H1 (cell line): Measurements from ENCODE around the gene ASTN1. TPM values are rescaled to one million over a fixed set of nuclear protein-coding genes. Genes with fewer than 3 reads are reported as not detected.

Experiments used
- CTCF ChIA-PET: fragments of 300-600 bp; sonication (Branson Sonifier 250); formaldehyde crosslinking; loops from one replicate; lab custom pipeline; 2021; ENCODE audit not compliant: partially characterized antibody; lab: Charles Lee
- POLR2A ChIA-PET: fragments of 300-600 bp; sonication (Branson Sonifier 250); formaldehyde crosslinking; loops from one replicate; lab custom pipeline; 2021; ENCODE audit warnings: inconsistent platforms; ENCODE audit not compliant: partially characterized antibody; lab: Charles Lee
- DNase-seq, 2 experiments: peaks; one replicate each; pipeline versions ENCODE4 v3.0.0 to v3.0.0-alpha.2; 2010 to 2022; ENCODE audit warnings: low spot score in 2 of 2, low read depth in 1 of 2, mixed read lengths in 1 of 2
- FAIRE-seq: peaks from 2 replicates; lab custom pipeline; 2011; peaks lifted over from hg19 to GRCh38; lab: Jason Lieb, UNC
- H2AFZ ChIP-seq: 2 replicates; pipeline ENCODE4 v1.8.1; 2012; ENCODE audit warnings: low read length, inconsistent platforms
- H2AK5ac ChIP-seq: 2 replicates; pipeline ENCODE4 v1.6.1; 2013; ENCODE audit warnings: low read depth, low read length
- H2BK120ac ChIP-seq: replicated peaks from 2 replicates; pipeline ENCODE3; 2013; ENCODE audit warnings: low read depth, low read length, inconsistent platforms
- H2BK12ac ChIP-seq: 2 replicates; pipeline ENCODE4 v1.6.1; 2013; ENCODE audit warnings: low read depth, low read length
- H2BK15ac ChIP-seq: 2 replicates; pipeline ENCODE4 v1.6.1; 2013; ENCODE audit warnings: low read length
- H2BK20ac ChIP-seq: 2 replicates; pipeline ENCODE4 v1.6.1; 2013; ENCODE audit warnings: low read length
- H2BK5ac ChIP-seq: 2 replicates; pipeline ENCODE4 v1.6.1; 2013; ENCODE audit warnings: low read depth, low read length
- H3K14ac ChIP-seq: 2 replicates; pipeline ENCODE4 v1.6.1; 2013; ENCODE audit warnings: inconsistent platforms; ENCODE audit not compliant: insufficient read length
- H3K18ac ChIP-seq: 2 replicates; pipeline ENCODE4 v1.6.1; 2013; ENCODE audit warnings: low read length; ENCODE audit errors: extremely low read depth
- H3K23ac ChIP-seq: 2 replicates; pipeline ENCODE4 v1.6.1; 2013; ENCODE audit warnings: inconsistent platforms; ENCODE audit not compliant: insufficient read length
- H3K23me2 ChIP-seq: 2 replicates; pipeline ENCODE4 v1.6.1; 2013; ENCODE audit warnings: low read depth, low read length
- H3K27ac ChIP-seq: 2 replicates; pipeline ENCODE4 v1.6.1; 2011; ENCODE audit warnings: low read depth, low read length, inconsistent platforms
- H3K27me3 ChIP-seq, 4 experiments: replicated peaks in 1 of 4; 1 replicate in 1 of 4; 2 replicates in 3 of 4; pipeline versions ENCODE4 v1.6.1 to v1.8.1; 2011 to 2013; ENCODE audit warnings: low read length in 3 of 4, mild to moderate bottlenecking in 3 of 4, inconsistent platforms in 2 of 4, mixed read lengths in 2 of 4, moderate library complexity in 1 of 4; ENCODE audit not compliant: control insufficient read depth in 3 of 4, insufficient read depth in 3 of 4; ENCODE audit errors: extremely low read depth in 1 of 4
- H3K36me3 ChIP-seq, 4 experiments: 2 replicates each; pipeline versions ENCODE4 v1.6.1 to v1.8.1; 2011 to 2013; ENCODE audit warnings: mild to moderate bottlenecking in 4 of 4, low read length in 3 of 4, moderate library complexity in 2 of 4, control low read depth in 1 of 4, inconsistent platforms in 1 of 4; ENCODE audit not compliant: insufficient read depth in 4 of 4, control insufficient read depth in 2 of 4
- H3K4ac ChIP-seq: replicated peaks from 2 replicates; pipeline ENCODE3; 2013; ENCODE audit warnings: low read length, low read depth, mixed read lengths, inconsistent platforms; ENCODE audit not compliant: insufficient read length
- H3K4me1 ChIP-seq, 4 experiments: replicated peaks in 1 of 4; 1 replicate in 1 of 4; 2 replicates in 3 of 4; pipeline versions ENCODE4 v1.6.1 to v1.8.1; 2011 to 2013; ENCODE audit warnings: low read length in 3 of 4, inconsistent platforms in 2 of 4, mixed read lengths in 1 of 4; ENCODE audit not compliant: insufficient read depth in 4 of 4, control insufficient read depth in 3 of 4
- H3K4me2 ChIP-seq, 2 experiments: 2 replicates each; pipeline versions ENCODE4 v1.6.1 to v1.8.1; 2011 to 2013; ENCODE audit warnings: low read depth in 2 of 2, low read length in 2 of 2, control low read depth in 1 of 2, inconsistent platforms in 1 of 2, mild to moderate bottlenecking in 1 of 2; ENCODE audit not compliant: insufficient read depth in 1 of 2
- H3K4me3 ChIP-seq, 4 experiments: fragments of 200-600, 300-600 bp in 1 of 4; sonication (generic), shearing (Covaris generic), sonication (Bioruptor Twin) in 1 of 4; 2 replicates each; pipeline versions ENCODE4 v1.5.1 to v1.8.1; 2011 to 2016; ENCODE audit warnings: low read length in 4 of 4, low read depth in 3 of 4, control low read depth in 2 of 4, inconsistent platforms in 2 of 4, mild to moderate bottlenecking in 2 of 4, mixed read lengths in 1 of 4, moderate library complexity in 1 of 4; ENCODE audit not compliant: insufficient read depth in 2 of 4; ENCODE audit errors: extremely low read depth in 1 of 4
- H3K56ac ChIP-seq: replicated peaks from 2 replicates; pipeline ENCODE3; 2013; ENCODE audit warnings: low read depth, mild to moderate bottlenecking, mixed read lengths, low read length, inconsistent platforms; ENCODE audit not compliant: insufficient read length
- H3K79me1 ChIP-seq: 2 replicates; pipeline ENCODE4 v1.6.1; 2013; ENCODE audit warnings: low read depth, low read length, control low read depth
- H3K79me2 ChIP-seq, 2 experiments: 2 replicates each; pipeline versions ENCODE4 v1.6.1 to v1.8.1; 2012 to 2013; ENCODE audit warnings: low read length in 2 of 2, mild to moderate bottlenecking in 2 of 2, inconsistent platforms in 1 of 2; ENCODE audit not compliant: insufficient read depth in 2 of 2, control insufficient read depth in 1 of 2
- H3K9ac ChIP-seq, 4 experiments: replicated peaks in 1 of 4; 1 replicate in 1 of 4; 2 replicates in 3 of 4; pipeline versions ENCODE4 v1.6.1 to v1.8.1; 2011 to 2013; ENCODE audit warnings: low read depth in 3 of 4, low read length in 3 of 4, control low read depth in 2 of 4, mild to moderate bottlenecking in 2 of 4, moderate library complexity in 2 of 4, inconsistent platforms in 1 of 4; ENCODE audit errors: extremely low read depth in 1 of 4
- H3K9me3 ChIP-seq, 2 experiments: 2 replicates each; pipeline versions ENCODE4 v1.6.1 to v1.8.1; 2012 to 2013; ENCODE audit warnings: mild to moderate bottlenecking in 2 of 2, moderate library complexity in 2 of 2, control low read depth in 1 of 2, inconsistent platforms in 1 of 2, low read depth in 1 of 2, low read length in 1 of 2, mixed read lengths in 1 of 2; ENCODE audit not compliant: insufficient read depth in 2 of 2
- H4K20me1 ChIP-seq, 2 experiments: replicated peaks in 1 of 2; 2 replicates each; pipeline versions ENCODE3 to v1.8.1; 2011 to 2013; ENCODE audit warnings: inconsistent platforms in 2 of 2, low read length in 2 of 2, mild to moderate bottlenecking in 1 of 2; ENCODE audit not compliant: insufficient read depth in 2 of 2, control insufficient read depth in 1 of 2
- H4K5ac ChIP-seq: 2 replicates; pipeline ENCODE4 v1.6.1; 2013; ENCODE audit warnings: low read length, low read depth, mixed read lengths, inconsistent platforms; ENCODE audit not compliant: insufficient read length
- H4K8ac ChIP-seq: 2 replicates; pipeline ENCODE4 v1.8.0; 2013; ENCODE audit warnings: mild to moderate bottlenecking, moderate library complexity, low read length, inconsistent platforms; ENCODE audit not compliant: insufficient read depth; ENCODE audit errors: extremely low read depth
- H4K91ac ChIP-seq: replicated peaks from 2 replicates; pipeline ENCODE3; 2013; ENCODE audit warnings: low read length, mixed read lengths, inconsistent platforms; ENCODE audit not compliant: insufficient read length
- BCL11A ChIP-seq, 2 experiments: IDR thresholded peaks; one replicate each; pipeline ENCODE4 v1.6.1; 2011; ENCODE audit warnings: low read depth in 2 of 2, low read length in 2 of 2, mild to moderate bottlenecking in 2 of 2
- CTBP2 ChIP-seq: IDR thresholded peaks from 2 replicates; pipeline ENCODE4 v1.7.0; 2011; ENCODE audit warnings: borderline replicate concordance, mild to moderate bottlenecking, moderate library complexity, mixed read lengths, low read length; ENCODE audit not compliant: insufficient read depth, insufficient read length
- EP300 ChIP-seq, 2 experiments: IDR thresholded peaks; 1 replicate in 1 of 2; 2 replicates in 1 of 2; pipeline ENCODE4 v1.6.1; 2011 to 2012; ENCODE audit warnings: low read depth in 2 of 2, low read length in 2 of 2, mild to moderate bottlenecking in 2 of 2, borderline replicate concordance in 1 of 2, inconsistent platforms in 1 of 2, moderate library complexity in 1 of 2
- JUND ChIP-seq: IDR thresholded peaks from 2 replicates; pipeline ENCODE4 v1.6.1; 2011; ENCODE audit warnings: mild to moderate bottlenecking, improper control_type of control experiment, low read length
- KDM1A ChIP-seq: fragments of 200-600, 300-600 bp; sonication (generic); IDR thresholded peaks from 2 replicates; pipeline ENCODE4 v1.7.1; 2016; ENCODE audit warnings: mild to moderate bottlenecking, low read length, borderline replicate concordance
- SIN3A ChIP-seq, 2 experiments: IDR thresholded peaks in 1 of 2; conservative IDR thresholded peaks in 1 of 2; 2 replicates each; pipeline ENCODE4 v1.6.1; 2011 to 2012; ENCODE audit warnings: low read length in 2 of 2, improper control_type of control experiment in 1 of 2, low read depth in 1 of 2, mild to moderate bottlenecking in 1 of 2
- SRF ChIP-seq: IDR thresholded peaks from 2 replicates; pipeline ENCODE4 v1.6.1; 2011; ENCODE audit warnings: mild to moderate bottlenecking, low read depth, low read length, moderate library complexity
- TBP ChIP-seq: IDR thresholded peaks from 2 replicates; pipeline ENCODE4 v1.6.1; 2011; ENCODE audit warnings: low read depth, low read length, improper control_type of control experiment
- YY1 ChIP-seq: IDR thresholded peaks from 2 replicates; pipeline ENCODE4 v1.6.1; 2011; ENCODE audit warnings: low read depth, mild to moderate bottlenecking, low read length
- WGBS, 2 experiments: shearing (Covaris generic) in 1 of 2; methylation state at CpG; one replicate each; pipeline versions ENCODE4 v1.1.6 to v1.1.7; 2013 to 2015; ENCODE audit warnings: low lambda C conversion rate in 2 of 2, mixed read lengths in 2 of 2, inconsistent platforms in 1 of 2, low coverage in 1 of 2, missing lambda C conversion rate in 1 of 2; ENCODE audit not compliant: insufficient replicate concordance in 2 of 2, insufficient coverage in 1 of 2, insufficient read length in 1 of 2; ENCODE audit errors: extremely low coverage in 1 of 2, missing lambda C conversion rate in 1 of 2; 5-methylcytosine and 5-hydroxymethylcytosine counted together
- polyA plus RNA-seq, 7 experiments: library from polyadenylated mRNA; depleted of rRNA in 3 of 7; stranded (reverse) in 5 of 7; unstranded in 2 of 7; fragments of >200 nt in 5 of 7; fragments of 200-250 nt in 2 of 7; gene quantifications; 1 replicate in 5 of 7; 2 replicates in 1 of 7; 4 replicates in 1 of 7; pipeline versions ENCODE4 v1.2.1 to v1.2.3, GENCODE V29; 2011 to 2013; ENCODE audit warnings: missing spikeins in 2 of 7, mixed read lengths in 2 of 7
- total RNA-seq: library from RNA; stranded (reverse); fragmentation: NEBNext Ultra II Directional; extraction: Animal tissue kit (Norgen Biotek cat#: 25700); gene quantifications from 2 replicates; pipeline ENCODE4 v1.2.1, GENCODE V29; 2021
- TF ChIP-seq, protein P1 (sequence below): IDR thresholded peaks from 2 replicates; pipeline ENCODE4 v1.6.1; 2012; ENCODE audit warnings: low read length, inconsistent platforms

The ASTN1 gene
- total and polyA plus RNA-seq, 2 of the 8 experiments (the other 6 are each of a cell fraction or from before 2014, with no cell fraction given): 2.9 to 4.1 TPM

DNA sequence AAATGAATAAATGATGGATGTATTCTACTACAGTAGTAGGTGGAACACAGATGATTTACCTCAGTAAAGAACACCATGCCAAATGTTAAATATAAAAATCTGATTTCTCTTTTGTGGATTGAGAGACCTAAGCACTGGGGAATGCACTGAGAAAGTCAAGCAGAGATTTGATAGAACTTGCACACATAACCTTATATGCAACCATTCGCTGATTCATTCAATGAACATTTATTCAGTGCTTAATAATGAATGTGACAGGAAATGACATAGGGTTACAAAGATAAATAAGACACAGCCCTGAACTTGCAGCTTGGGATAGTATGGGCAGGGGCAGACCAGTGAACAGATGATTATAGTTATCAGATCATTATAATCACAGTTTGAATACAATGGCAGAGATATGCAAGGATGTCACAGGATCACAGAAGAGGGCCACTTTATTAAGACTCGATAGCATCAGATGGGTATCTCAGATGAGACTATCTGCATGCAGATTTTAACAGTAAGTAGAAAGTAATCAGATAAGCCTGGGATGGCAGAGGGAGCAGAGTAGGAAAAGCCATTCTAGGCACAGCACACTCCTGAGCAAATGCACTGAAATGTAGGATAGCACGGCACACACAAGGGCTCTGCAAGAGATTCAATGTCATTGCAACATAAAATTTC lies 169.4 kb downstream of the ASTN1 start:
- H3K27ac ChIP-seq: no peak overlapping the region
- ChIA-PET POLR2A (no interaction called here), CTCF (interaction anchor here (0.8 to 1.3 kb wide), 3 partner anchors 20 to 187 kb away, joined by 3 to 4 read pairs (median 3); no protein-coding TSS in a partner anchor)
- H3K23ac ChIP-seq: no peak overlapping the region
- FAIRE-seq (no peak), DNase-seq (no peak)
- no peak overlapping the region for H2BK15ac ChIP-seq
- no peak overlapping the region for H4K91ac ChIP-seq
- H3K36me3 ChIP-seq: no peaks in the 10 kb centered on the region
- H3K79me1 ChIP-seq: no peaks in the 10 kb centered on the region
- no peak overlapping the region for H3K14ac ChIP-seq
- H3K4me1 ChIP-seq: peaks cover 0 to 9% (median 5%) of the 10 kb centered on the region in 4 experiments; a peak in 5 of 7 replicates
- H4K5ac ChIP-seq: no peak overlapping the region
- H2AFZ ChIP-seq: no peak overlapping the region
- no peak overlapping the region for H2BK120ac ChIP-seq
- H3K18ac ChIP-seq: no peak overlapping the region
- 81% methylated on average over 3 of the region's 3 CpGs; no CpG with 5 or more reads in 1 of the 2 experiments for WGBS, 2 experiments
- H2BK5ac ChIP-seq: no peak overlapping the region
- H3K56ac ChIP-seq: no peak overlapping the region
- no peaks in the 10 kb centered on the region for H3K79me2 ChIP-seq
- H2BK20ac ChIP-seq: no peak overlapping the region; the same call in 1 of the 2 replicates
- no peak overlapping the region for H3K4me3 ChIP-seq
- H4K20me1 ChIP-seq: peaks cover 0 to 2% of the 10 kb centered on the region in 2 experiments
- no peak overlapping the region for H3K4ac ChIP-seq
- H3K27me3 ChIP-seq: no peaks in the 10 kb centered on the region
- no peak overlapping the region for H3K9ac ChIP-seq
- H3K9me3 ChIP-seq: no peaks in the 10 kb centered on the region
- 0 out of 2 replicates have a peak, but pooled peaks cover 3% of the 10 kb centered on the region for H3K23me2 ChIP-seq
- no peak overlapping the region for H4K8ac ChIP-seq
- no peak overlapping the region for H3K4me2 ChIP-seq
- H2AK5ac ChIP-seq: no peak overlapping the region
- no peak overlapping the region for H2BK12ac ChIP-seq
- TF ChIP-seq, protein P1, sequence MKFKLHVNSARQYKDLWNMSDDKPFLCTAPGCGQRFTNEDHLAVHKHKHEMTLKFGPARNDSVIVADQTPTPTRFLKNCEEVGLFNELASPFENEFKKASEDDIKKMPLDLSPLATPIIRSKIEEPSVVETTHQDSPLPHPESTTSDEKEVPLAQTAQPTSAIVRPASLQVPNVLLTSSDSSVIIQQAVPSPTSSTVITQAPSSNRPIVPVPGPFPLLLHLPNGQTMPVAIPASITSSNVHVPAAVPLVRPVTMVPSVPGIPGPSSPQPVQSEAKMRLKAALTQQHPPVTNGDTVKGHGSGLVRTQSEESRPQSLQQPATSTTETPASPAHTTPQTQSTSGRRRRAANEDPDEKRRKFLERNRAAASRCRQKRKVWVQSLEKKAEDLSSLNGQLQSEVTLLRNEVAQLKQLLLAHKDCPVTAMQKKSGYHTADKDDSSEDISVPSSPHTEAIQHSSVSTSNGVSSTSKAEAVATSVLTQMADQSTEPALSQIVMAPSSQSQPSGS: no peak
- no peak for TF ChIP-seq BCL11A (IDR thresholded peaks at IDR 0.05; ENCODE audit: low read depth in 2 of 2, low read length in 2 of 2)
- no peak for TF ChIP-seq TBP
- no peak for TF ChIP-seq CTBP2
- no peak for TF ChIP-seq YY1
- no peak for TF ChIP-seq JUND
- TF ChIP-seq EP300 (IDR thresholded peaks at IDR 0.05; ENCODE audit: borderline replicate concordance in 1 of 2, low read depth in 2 of 2, low read length in 2 of 2): no peak
- TF ChIP-seq SIN3A (conservative IDR thresholded peaks at IDR 0.05 in 1 of 2, IDR thresholded peaks at IDR 0.05 in 1 of 2; ENCODE audit: low read depth in 1 of 2, low read length in 2 of 2): no peak
- no peak for TF ChIP-seq KDM1A
- TF ChIP-seq SRF: no peak
